SK-N-SH treated with all-trans-retinoic acid at 6 μM for 48 hours (cell line): ENCODE data around the gene NOSTRIN.

ENCODE experiments used
- CSDC2 ChIP-seq: fragments of 250-450 bp; sonication (Bioruptor Pico); IDR thresholded peaks from 2 replicates; pipeline ENCODE4 v1.5.0; 2020; ENCODE audit warnings: mild to moderate bottlenecking, moderate library complexity
- GLIS3 ChIP-seq: fragments of 250-450 bp; sonication (Bioruptor Pico); IDR thresholded peaks from 2 replicates; pipeline ENCODE4 v1.5.0; 2020; ENCODE audit warnings: mild to moderate bottlenecking, moderate library complexity
- ISL1 ChIP-seq: fragments of 250-450 bp; sonication (Bioruptor Pico); IDR thresholded peaks from 2 replicates; pipeline ENCODE4 v2.1.2; 2022; ENCODE audit warnings: mild to moderate bottlenecking, moderate library complexity
- RARB ChIP-seq: fragments of 250-450 bp; sonication (Bioruptor Pico); IDR thresholded peaks from 2 replicates; pipeline ENCODE4 v1.8.0; 2021; ENCODE audit warnings: mild to moderate bottlenecking, moderate library complexity
- ZC3H10 ChIP-seq: fragments of 250-450 bp; sonication (Bioruptor Pico); IDR thresholded peaks from 2 replicates; pipeline ENCODE4 v1.5.1; 2021; ENCODE audit warnings: mild to moderate bottlenecking, moderate library complexity
- ZFP3 ChIP-seq: fragments of 250-450 bp; sonication (Bioruptor Pico); IDR thresholded peaks from 2 replicates; pipeline ENCODE4 v1.5.0; 2020; ENCODE audit warnings: mild to moderate bottlenecking, moderate library complexity
- ZFP30 ChIP-seq: fragments of 450-650 bp; formaldehyde crosslinking; IDR thresholded peaks from 2 replicates; pipeline ENCODE4 v1.5.0; 2022; ENCODE audit warnings: mild to moderate bottlenecking, moderate library complexity
- ZNF565 ChIP-seq: fragments of 450-650 bp; formaldehyde crosslinking; conservative IDR thresholded peaks from 2 replicates; pipeline ENCODE4 v1.5.0; 2020; ENCODE audit warnings: low read depth, mild to moderate bottlenecking, moderate library complexity
- ZNF8 ChIP-seq: fragments of 450-650 bp; formaldehyde crosslinking; IDR thresholded peaks from 2 replicates; pipeline ENCODE4 v1.5.0; 2020; ENCODE audit warnings: mild to moderate bottlenecking, moderate library complexity
- TF ChIP-seq, protein P1 (sequence below): fragments of 250-450 bp; sonication (Bioruptor Pico); IDR thresholded peaks from 2 replicates; pipeline ENCODE4 v1.8.0; 2020; ENCODE audit warnings: mild to moderate bottlenecking, moderate library complexity, borderline replicate concordance

DNA sequence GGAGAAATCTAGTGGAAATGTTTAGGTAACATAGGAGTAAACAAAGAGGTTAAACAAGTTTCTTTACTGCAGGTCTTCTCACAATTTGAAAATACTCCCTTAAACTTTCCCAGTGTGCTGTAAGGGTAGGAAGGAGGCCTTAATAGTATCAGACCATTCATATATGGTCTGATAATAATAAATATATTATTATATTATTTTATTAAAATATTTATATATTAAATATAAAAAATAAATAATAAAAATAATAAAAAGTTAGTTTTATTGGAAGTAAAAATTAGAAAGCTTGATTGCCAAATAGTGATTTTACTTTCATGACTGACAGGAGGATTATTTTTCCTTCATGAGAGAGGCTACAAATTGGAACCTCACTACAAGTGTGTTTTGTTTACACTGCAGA is 7.1 kb downstream of the NOSTRIN start:
- TF ChIP-seq, protein P1, sequence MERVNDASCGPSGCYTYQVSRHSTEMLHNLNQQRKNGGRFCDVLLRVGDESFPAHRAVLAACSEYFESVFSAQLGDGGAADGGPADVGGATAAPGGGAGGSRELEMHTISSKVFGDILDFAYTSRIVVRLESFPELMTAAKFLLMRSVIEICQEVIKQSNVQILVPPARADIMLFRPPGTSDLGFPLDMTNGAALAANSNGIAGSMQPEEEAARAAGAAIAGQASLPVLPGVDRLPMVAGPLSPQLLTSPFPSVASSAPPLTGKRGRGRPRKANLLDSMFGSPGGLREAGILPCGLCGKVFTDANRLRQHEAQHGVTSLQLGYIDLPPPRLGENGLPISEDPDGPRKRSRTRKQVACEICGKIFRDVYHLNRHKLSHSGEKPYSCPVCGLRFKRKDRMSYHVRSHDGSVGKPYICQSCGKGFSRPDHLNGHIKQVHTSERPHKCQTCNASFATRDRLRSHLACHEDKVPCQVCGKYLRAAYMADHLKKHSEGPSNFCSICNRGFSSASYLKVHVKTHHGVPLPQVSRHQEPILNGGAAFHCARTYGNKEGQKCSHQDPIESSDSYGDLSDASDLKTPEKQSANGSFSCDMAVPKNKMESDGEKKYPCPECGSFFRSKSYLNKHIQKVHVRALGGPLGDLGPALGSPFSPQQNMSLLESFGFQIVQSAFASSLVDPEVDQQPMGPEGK, result no peak
- TF ChIP-seq ZFP30 (no peak), ZNF8 (CRISPR knock-in tag) (no peak), ISL1 (no peak), ZNF565 (CRISPR knock-in tag) (no peak), CSDC2 (no peak), ZC3H10 (CRISPR knock-in tag) (no peak), RARB (CRISPR knock-in tag) (no peak), ZFP3 (CRISPR knock-in tag) (no peak), GLIS3 (no peak)
